ENCODE data around the gene CHRM1.

GRCh38 chr11:62863687-62864335, 57.4 kb downstream of the CHRM1 start:
- TF ChIP-seq CTCF (conservative IDR thresholded peaks at IDR 0.05; ENCODE audit: low read depth, low read length) (no peak), EZH2 (IDR thresholded peaks at IDR 0.05; ENCODE audit: borderline replicate concordance, low read depth, low read length, poor library complexity, severe bottlenecking) (no peak)
